HepG2 (cell line): ENCODE measurements around the gene DGKB. TPM values are rescaled to one million over a fixed set of nuclear protein-coding genes. Genes with fewer than 3 reads are reported as not detected.

Experiments used
- ATAC-seq: fragments of 200-7000 bp; cut with Tn5 transposase; 3 replicates; pipeline ENCODE4 v1.9.1; 2020; ENCODE audit warnings: mild to moderate bottlenecking, moderate library complexity
- BruUV-seq: library from RNA; stranded (reverse); fragments of 400-500 nt; replicated peaks from 2 replicates; lab custom pipeline; 2021; lab: Mats Ljungman, UMichigan
- CTCF ChIA-PET: fragments of 300-600 bp; formaldehyde crosslinking; extraction: SDS; loops from one replicate; lab custom pipeline; 2021; ENCODE audit warnings: low total read pairs, inconsistent platforms, low intra/inter-chr PET ratio; lab: Yijun Ruan, JAX
- POLR2A ChIA-PET: fragments of 350-600 bp; sonication (Branson Sonifier 250); formaldehyde crosslinking; loops from one replicate; lab custom pipeline; 2020; ENCODE audit warnings: antibody characterized with exemption, inconsistent platforms; lab: Yijun Ruan, JAX
- DNase-seq: peaks from one replicate; pipeline ENCODE4 v3.0.0-alpha.2; 2015; ENCODE audit warnings: low spot score
- FAIRE-seq: peaks from 3 replicates; lab custom pipeline; 2011; peaks lifted over from hg19 to GRCh38; lab: Jason Lieb, UNC
- H2AFZ ChIP-seq: one replicate; pipeline ENCODE4 v1.6.1; 2011; ENCODE audit warnings: low read length, inconsistent platforms
- H3K27ac ChIP-seq: fragments of 300-600 bp; 3 replicates; pipeline ENCODE4 v1.8.0; 2011; ENCODE audit warnings: mixed run types, mild to moderate bottlenecking, mixed read lengths, low read length, inconsistent platforms; ENCODE audit not compliant: insufficient read depth; ENCODE audit errors: extremely low read length
- H3K27me3 ChIP-seq, 2 experiments: fragments of 200-600 bp in 1 of 2; 2 replicates in 1 of 2; 3 replicates in 1 of 2; pipeline versions ENCODE4 v1.6.0 to v1.8.0; 2011; ENCODE audit warnings: low read length in 2 of 2, mild to moderate bottlenecking in 2 of 2, moderate library complexity in 2 of 2, inconsistent platforms in 1 of 2; ENCODE audit not compliant: insufficient read depth in 2 of 2, control insufficient read depth in 1 of 2
- H3K36me3 ChIP-seq, 2 experiments: fragments of 200-600 bp in 1 of 2; replicated peaks in 1 of 2; 2 replicates in 1 of 2; 3 replicates in 1 of 2; pipeline versions ENCODE4 v1.5.1 to v1.8.0; 2011; ENCODE audit warnings: low read length in 2 of 2, inconsistent platforms in 1 of 2; ENCODE audit not compliant: insufficient read depth in 2 of 2, control insufficient read depth in 1 of 2
- H3K4me1 ChIP-seq: 2 replicates; pipeline ENCODE4 v1.5.1; 2012; ENCODE audit warnings: low read length, inconsistent platforms; ENCODE audit not compliant: insufficient read depth
- H3K4me2 ChIP-seq: 2 replicates; pipeline ENCODE4 v1.6.0; 2011; ENCODE audit warnings: low read depth, low read length, inconsistent platforms
- H3K4me3 ChIP-seq, 3 experiments: fragments of 200-600 bp in 1 of 3; sonication (generic), shearing (Covaris generic) in 1 of 3; replicated peaks in 1 of 3; 2 replicates each; pipeline ENCODE4 v1.5.1; 2011 to 2016; ENCODE audit warnings: low read length in 3 of 3, inconsistent platforms in 2 of 3, low read depth in 2 of 3, mild to moderate bottlenecking in 2 of 3, control low read depth in 1 of 3, mixed read lengths in 1 of 3; ENCODE audit not compliant: insufficient read depth in 1 of 3
- H3K79me2 ChIP-seq: one replicate; pipeline ENCODE4 v1.6.1; 2011; ENCODE audit warnings: low read length, inconsistent platforms; ENCODE audit not compliant: insufficient read depth
- H3K9ac ChIP-seq: 2 replicates; pipeline ENCODE4 v1.6.0; 2011; ENCODE audit warnings: mild to moderate bottlenecking, low read depth, low read length, inconsistent platforms; ENCODE audit not compliant: insufficient read depth
- H3K9me3 ChIP-seq: 2 replicates; pipeline ENCODE4 v1.5.1; 2012; ENCODE audit warnings: mild to moderate bottlenecking, low read length
- H4K20me1 ChIP-seq: 2 replicates; pipeline ENCODE4 v1.6.0; 2011; ENCODE audit warnings: inconsistent platforms, mild to moderate bottlenecking, low read length, moderate library complexity; ENCODE audit not compliant: insufficient read depth
- CCDC6 ChIP-seq: sonication (generic); formaldehyde crosslinking; IDR thresholded peaks from 2 replicates; pipeline ENCODE4 v1.8.1; 2022; ENCODE audit warnings: mild to moderate bottlenecking, missing genetic modification reagents, moderate library complexity
- HHEX ChIP-seq: IDR thresholded peaks from 2 replicates; pipeline ENCODE4 v1.6.1; 2016; ENCODE audit warnings: control low read depth
- HMG20B ChIP-seq: conservative IDR thresholded peaks from 2 replicates; pipeline ENCODE4 v1.6.1; 2016; ENCODE audit warnings: missing genetic modification reagents, missing compliant biosample characterization
- ZBED4 ChIP-seq: sonication (generic); formaldehyde crosslinking; IDR thresholded peaks from 2 replicates; pipeline ENCODE4 v1.4.0; 2020; ENCODE audit warnings: missing genetic modification reagents, borderline replicate concordance
- ZBTB20 ChIP-seq: sonication (generic); formaldehyde crosslinking; IDR thresholded peaks from 2 replicates; pipeline ENCODE4 v1.8.1; 2023; ENCODE audit warnings: missing genetic modification reagents, low read depth, mild to moderate bottlenecking, borderline replicate concordance
- ZBTB37 ChIP-seq: sonication (generic); formaldehyde crosslinking; IDR thresholded peaks from 2 replicates; pipeline ENCODE4 v1.4.0; 2020; ENCODE audit warnings: mild to moderate bottlenecking, missing genetic modification reagents
- ZBTB49 ChIP-seq: sonication (generic); formaldehyde crosslinking; IDR thresholded peaks from 2 replicates; pipeline ENCODE4 v1.4.0; 2020; ENCODE audit warnings: missing genetic modification reagents, borderline replicate concordance
- ZIK1 ChIP-seq: sonication (generic); formaldehyde crosslinking; IDR thresholded peaks from 2 replicates; pipeline ENCODE4 v1.5.0; 2020; ENCODE audit warnings: mild to moderate bottlenecking, low read depth, missing genetic modification reagents, borderline replicate concordance
- ZNF143 ChIP-seq: sonication (generic); formaldehyde crosslinking; IDR thresholded peaks from 2 replicates; pipeline ENCODE4 v1.4.0; 2020; ENCODE audit warnings: missing genetic modification reagents
- ZNF766 ChIP-seq: sonication (generic); formaldehyde crosslinking; IDR thresholded peaks from 2 replicates; pipeline ENCODE4 v1.5.0; 2020; ENCODE audit warnings: missing genetic modification reagents, borderline replicate concordance
- WGBS: methylation state at CpG from one replicate; pipeline ENCODE4 v1.1.6; 2017; ENCODE audit warnings: low lambda C conversion rate; 5-methylcytosine and 5-hydroxymethylcytosine counted together
- in situ Hi-C: cut with HindIII; loops from 2 replicates; pipeline ENCODE4 v1.10.0; 2017; ENCODE audit warnings: low pct_unique_long_range_greater_than_20kb; ENCODE audit not compliant: extremely low pct_ligation_motif_present
- intact Hi-C: fragments of 100-400 bp; cut with micrococcal nuclease; formaldehyde crosslinking; loops from one replicate; pipeline ENCODE4 v1.10.0; 2022; ENCODE audit not compliant: unreplicated experiment
- polyA plus RNA-seq, 8 experiments: library from polyadenylated mRNA; depleted of rRNA in 3 of 8; stranded (reverse) in 7 of 8; unstranded in 1 of 8; fragments of >200 nt; fragmentation: Illumina TruSeq in 4 of 8; extraction: Trizol in 4 of 8; gene quantifications; 2 replicates each; pipeline versions ENCODE4 v1.2.1 to v1.2.3, GENCODE V29; 2011 to 2016; ENCODE audit warnings: low read depth in 4 of 8, missing spikeins in 1 of 8, mixed read lengths in 1 of 8; ENCODE audit not compliant: insufficient read depth in 1 of 8
- total RNA-seq, 5 experiments: library from RNA; depleted of rRNA; stranded (reverse); fragments of >200 nt; fragmentation: Illumina TruSeq; extraction: Trizol; gene quantifications; 2 replicates each; pipeline ENCODE4 v1.2.3, GENCODE V29; 2016; ENCODE audit warnings: low read depth in 1 of 5
- TF ChIP-seq, protein P1 (sequence below): sonication (generic); formaldehyde crosslinking; IDR thresholded peaks from 2 replicates; pipeline ENCODE4 v1.5.0; 2020; ENCODE audit warnings: mild to moderate bottlenecking, low read depth, missing genetic modification reagents, borderline replicate concordance

DGKB gene
- total and polyA plus RNA-seq, 2 of the 13 experiments (the other 11 are each of a cell fraction or from before 2014, with no cell fraction given), result not detected

DNA sequence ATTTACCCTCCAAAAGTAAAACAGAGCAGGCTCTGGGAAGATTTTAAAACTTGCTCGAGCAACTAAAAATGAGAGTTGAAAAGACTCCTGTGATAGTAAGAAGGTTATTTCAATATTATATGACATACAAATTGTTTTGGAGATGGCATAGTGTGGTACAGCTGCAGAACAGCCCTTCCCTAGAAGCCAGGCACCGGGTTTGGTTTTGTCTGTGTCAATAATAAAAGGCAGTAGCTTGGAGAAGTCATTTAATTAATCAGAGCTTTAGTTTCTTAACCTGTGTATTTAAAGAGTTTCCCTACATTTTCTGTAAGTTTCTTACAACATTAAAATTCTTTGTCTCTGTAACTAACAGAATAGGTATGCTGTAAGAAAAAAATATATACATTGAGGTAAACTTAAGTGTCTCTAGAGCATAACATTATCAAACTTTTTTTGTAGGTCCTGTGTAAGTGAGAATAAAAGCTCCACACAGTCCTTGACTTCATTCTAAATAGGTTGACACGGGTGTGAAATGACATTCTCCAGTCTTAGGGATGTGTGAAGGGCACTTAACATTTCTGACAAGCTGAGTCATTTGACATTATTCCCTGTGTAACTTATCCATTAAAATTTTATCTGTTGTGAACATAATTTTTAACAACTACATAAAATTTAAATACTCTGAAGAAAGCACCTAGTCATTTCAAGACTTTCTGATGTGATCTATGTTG, 488.1 kb downstream of the DGKB start (continued):
- TF ChIP-seq, protein P1, sequence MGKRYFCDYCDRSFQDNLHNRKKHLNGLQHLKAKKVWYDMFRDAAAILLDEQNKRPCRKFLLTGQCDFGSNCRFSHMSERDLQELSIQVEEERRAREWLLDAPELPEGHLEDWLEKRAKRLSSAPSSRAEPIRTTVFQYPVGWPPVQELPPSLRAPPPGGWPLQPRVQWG (CRISPR knock-in tag), result no peak

DNA sequence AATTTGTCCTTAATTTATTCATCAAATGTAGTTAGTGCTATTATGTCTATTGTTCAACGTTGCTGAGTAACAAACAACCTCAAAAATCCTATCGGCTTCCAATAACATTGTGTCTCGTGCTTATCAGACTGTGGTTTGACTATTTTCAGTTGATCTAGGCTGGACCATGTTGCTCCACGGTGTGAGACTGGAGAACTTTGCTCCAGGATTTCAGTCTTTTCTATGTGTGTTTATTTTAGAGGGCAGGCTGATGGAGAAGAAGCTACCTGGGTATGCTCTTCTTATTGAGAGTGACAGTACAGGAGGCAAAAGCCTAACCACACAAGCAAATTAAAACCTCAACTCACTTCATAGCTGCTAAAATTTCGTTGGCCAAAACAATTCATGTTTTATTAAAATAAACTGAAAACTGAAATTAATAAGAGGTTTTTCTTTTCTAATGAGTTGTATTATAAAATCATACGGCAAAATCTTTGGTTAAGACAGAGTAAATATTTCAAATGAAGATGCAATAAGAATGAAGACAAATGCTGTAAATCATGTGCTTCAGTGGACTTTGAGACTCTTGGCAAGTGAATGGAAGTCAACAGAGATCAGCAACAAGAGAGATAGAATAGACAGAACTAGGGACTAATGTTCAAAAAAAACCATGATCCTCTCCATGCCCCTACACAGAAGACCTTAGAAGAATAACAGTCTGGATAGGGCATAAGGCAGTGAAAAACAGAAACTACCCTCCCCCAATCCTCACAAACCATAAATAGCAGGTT, 495.1 kb downstream of the DGKB start:
- ChIA-PET CTCF (no interaction called here), POLR2A (no interaction called here)
- H3K9me3 ChIP-seq, result peaks cover 85% of the 10 kb centered on the region
- no peaks in the 10 kb centered on the region for H4K20me1 ChIP-seq
- 6% methylated on average over 6 of the region's 6 CpGs for WGBS
- no peak overlapping the region for H2AFZ ChIP-seq
- FAIRE-seq, result no peak
- no peak for ATAC-seq
- H3K9ac ChIP-seq, result no peak overlapping the region
- H3K27ac ChIP-seq, result no peak overlapping the region
- in situ Hi-C loops (no loop called here), intact Hi-C loops (no loop called here)
- H3K4me2 ChIP-seq, result no peak overlapping the region
- DNase-seq, result no peak
- no peaks in the 10 kb centered on the region for H3K4me1 ChIP-seq
- H3K27me3 ChIP-seq, result no peaks in the 10 kb centered on the region
- no peak overlapping the region for H3K4me3 ChIP-seq
- no TSS peak for BruUV-seq
- no peaks in the 10 kb centered on the region for H3K79me2 ChIP-seq
- no peaks in the 10 kb centered on the region for H3K36me3 ChIP-seq
- TF ChIP-seq ZBTB20 (CRISPR knock-in tag) (no peak), ZBTB49 (CRISPR knock-in tag) (no peak), CCDC6 (CRISPR knock-in tag) (no peak), ZNF766 (CRISPR knock-in tag) (no peak), HMG20B (CRISPR knock-in tag) (no peak), ZIK1 (CRISPR knock-in tag) (no peak), ZBTB37 (CRISPR knock-in tag) (no peak), HHEX (CRISPR knock-in tag) (no peak), ZNF143 (CRISPR knock-in tag) (no peak), ZBED4 (no peak)
